T-helper 1 cell treated with Interleukin-12 subunit alpha and Interleukin-12 subunit beta and Interleukin-4 antibody, amounts not matched to agents 30 μg/mL and 1 μg/mL, for 36 hours (primary cell): ENCODE data around the gene NPY.

Experiments used
- H3K27ac Mint-ChIP-seq: one replicate; pipeline ENCODE4 v1.8.0; 2021; ENCODE audit warnings: mild to moderate bottlenecking, mixed read lengths
- H3K27me3 Mint-ChIP-seq: one replicate; pipeline ENCODE4 v1.8.0; 2021; ENCODE audit warnings: low read depth, mixed read lengths
- H3K36me3 Mint-ChIP-seq: one replicate; pipeline ENCODE4 v1.8.0; 2021; ENCODE audit warnings: low read depth, mixed read lengths
- H3K4me1 Mint-ChIP-seq: one replicate; pipeline ENCODE4 v1.8.0; 2021; ENCODE audit warnings: low read depth, mixed read lengths
- H3K4me3 Mint-ChIP-seq: one replicate; pipeline ENCODE4 v1.8.0; 2021; ENCODE audit warnings: mild to moderate bottlenecking, moderate library complexity, mixed read lengths
- H3K9me3 Mint-ChIP-seq: one replicate; pipeline ENCODE4 v1.8.0; 2021; ENCODE audit warnings: mixed read lengths

The NPY gene

DNA sequence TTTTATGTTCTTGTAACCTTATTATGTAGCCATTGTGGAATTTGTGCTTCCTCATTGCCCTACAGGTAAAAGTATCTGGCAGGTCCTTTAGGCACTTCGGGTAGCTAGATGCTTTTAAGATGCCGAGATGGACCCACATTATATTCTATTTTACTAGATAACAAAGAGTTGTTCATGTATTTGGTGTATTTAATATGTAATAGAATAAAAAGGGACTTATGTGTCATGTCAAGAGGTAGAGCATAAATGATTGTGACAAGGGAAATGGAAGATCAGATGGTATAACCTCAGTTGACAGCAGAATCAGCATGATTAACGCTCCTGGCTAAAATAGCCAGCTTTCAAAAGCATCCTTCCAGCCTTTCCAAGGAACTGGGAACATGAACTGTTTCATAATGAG lies 50.6 kb downstream of the NPY start:
- Mint-ChIP-seq H3K4me1 (no peaks in the 10 kb centered on the region), H3K9me3 (peaks cover 4% of the 10 kb centered on the region), H3K27me3 (no peaks in the 10 kb centered on the region), H3K27ac (no peak overlapping the region), H3K4me3 (no peak overlapping the region), H3K36me3 (no peaks in the 10 kb centered on the region)

DNA sequence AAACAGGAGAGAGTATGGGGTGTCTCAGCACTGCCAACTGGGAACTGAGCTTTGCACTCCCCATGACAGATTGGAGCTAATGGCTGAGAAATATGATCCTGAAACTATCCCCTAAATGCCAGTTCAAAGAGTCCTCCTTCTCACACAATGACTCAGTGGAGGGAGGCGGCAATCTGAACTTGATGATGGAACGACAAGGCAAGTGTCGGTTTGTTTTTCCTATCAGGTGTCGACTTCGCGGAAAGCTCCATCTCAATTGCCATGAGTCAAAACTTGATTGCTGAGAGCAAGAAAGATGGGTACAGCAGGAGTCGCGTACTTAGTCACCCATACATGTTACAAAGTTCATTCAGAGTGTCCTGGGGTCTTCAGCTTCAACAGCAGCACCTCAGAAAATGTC lies 52.5 kb downstream of the NPY start:
- Mint-ChIP-seq H3K36me3 (no peaks in the 10 kb centered on the region), H3K4me1 (no peaks in the 10 kb centered on the region), H3K27me3 (no peaks in the 10 kb centered on the region), H3K9me3 (peaks cover 4% of the 10 kb centered on the region), H3K4me3 (no peak overlapping the region), H3K27ac (no peak overlapping the region)

DNA sequence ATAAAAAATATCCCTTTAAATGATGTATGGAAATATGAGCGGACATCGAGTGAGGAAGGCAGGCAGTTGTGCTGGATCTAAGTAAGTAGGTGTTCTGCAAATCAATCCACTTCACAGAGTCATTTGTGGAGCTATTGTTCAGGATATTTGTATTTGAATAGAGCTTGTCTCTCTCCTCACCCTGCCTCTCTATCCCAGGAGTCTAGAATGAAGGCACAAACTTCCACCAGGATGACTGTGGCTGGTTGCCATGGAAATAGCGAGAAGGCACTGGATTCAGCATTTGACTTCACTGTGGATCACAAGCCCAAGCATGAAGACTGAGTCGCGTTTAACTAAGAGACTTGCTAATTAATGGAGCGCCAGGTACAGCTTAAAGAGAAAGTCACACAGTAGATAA lies 53.2 kb downstream of the NPY start:
- no peaks in the 10 kb centered on the region for H3K27me3 Mint-ChIP-seq
- H3K27ac Mint-ChIP-seq = no peak overlapping the region

DNA sequence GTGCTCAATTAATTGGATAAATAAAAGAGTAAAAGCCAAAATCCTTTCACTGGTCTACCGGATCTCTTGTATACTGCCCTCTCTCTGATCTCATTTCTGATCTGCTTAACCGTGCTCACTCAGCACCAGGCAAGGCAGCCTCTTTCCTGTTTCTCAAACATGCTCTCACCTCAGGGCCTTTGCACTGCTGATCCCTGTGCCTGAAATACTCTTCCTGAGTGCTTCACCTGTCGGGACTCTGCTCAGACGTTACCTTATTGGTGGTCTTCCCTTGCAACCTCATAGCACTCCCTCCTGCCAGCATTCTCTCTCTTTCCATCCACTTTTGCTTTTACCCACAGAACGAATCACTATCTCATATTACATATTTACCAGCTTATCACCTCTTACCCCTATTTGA lies 55.6 kb downstream of the NPY start:
- no peaks in the 10 kb centered on the region for H3K9me3 Mint-ChIP-seq
- H3K36me3 Mint-ChIP-seq = no peaks in the 10 kb centered on the region
- no peak overlapping the region for H3K27ac Mint-ChIP-seq
- no peaks in the 10 kb centered on the region for H3K27me3 Mint-ChIP-seq
- H3K4me3 Mint-ChIP-seq = no peak overlapping the region
- H3K4me1 Mint-ChIP-seq = no peaks in the 10 kb centered on the region

More for the DNA sequence above, 53.2 kb downstream of the NPY start:
- no peak overlapping the region for H3K4me3 Mint-ChIP-seq
- H3K36me3 Mint-ChIP-seq = no peaks in the 10 kb centered on the region
- H3K9me3 Mint-ChIP-seq = peaks cover 4% of the 10 kb centered on the region
- H3K4me1 Mint-ChIP-seq = no peaks in the 10 kb centered on the region

DNA sequence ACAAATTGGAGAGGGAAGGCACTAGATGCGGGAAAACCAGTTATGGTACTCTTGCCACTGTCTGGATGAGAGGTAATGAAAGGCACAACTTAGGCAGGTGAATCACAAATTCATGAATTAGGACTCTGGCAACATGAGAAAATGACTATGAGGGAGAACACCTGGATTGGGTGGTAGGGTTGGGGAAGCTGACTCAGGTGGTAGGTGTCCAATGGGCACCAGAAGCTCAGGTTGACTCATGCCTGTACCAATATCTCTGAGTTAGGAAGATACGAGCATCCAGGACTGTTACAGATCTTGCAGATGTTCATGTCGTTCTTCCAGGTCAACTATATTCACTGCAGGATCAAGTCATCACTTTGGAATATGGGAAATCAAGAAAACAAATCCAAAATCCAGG lies 56.7 kb downstream of the NPY start:
- Mint-ChIP-seq H3K4me3 (no peak overlapping the region), H3K36me3 (no peaks in the 10 kb centered on the region), H3K27ac (no peak overlapping the region), H3K9me3 (no peaks in the 10 kb centered on the region), H3K4me1 (no peaks in the 10 kb centered on the region), H3K27me3 (no peaks in the 10 kb centered on the region)
